ENCODE results near the gene NRM. TPM values are rescaled to one million over a fixed set of nuclear protein-coding genes. Genes with fewer than 3 reads are reported as not detected.

NRM gene
- total RNA-seq, 4 donors from 2014 or later, result 2.7 to 13.8 (median 2.7) TPM; not detected in 1

GRCh38 chr6:30711758-30712380, 21.1 kb upstream of the NRM start:
- H3K4me1 ChIP-seq, result peaks cover 4 to 9% (median 7%) of the 10 kb centered on the region in 4 donors
- no peaks in the 10 kb centered on the region for H3K9me3 ChIP-seq
- no peak overlapping the region for H3K27ac ChIP-seq
- no peak for DNase-seq
- intact Hi-C loops (cut with DNase I; ENCODE audit: low total_unique reads), result no loop called here
- 92% methylated on average over 1 of the region's 1 CpG; no CpG with 5 or more reads in 1 of the 2 donors for WGBS, 2 donors (ENCODE audit: low coverage in 1 of 2)
- in situ Hi-C loops (cut with MboI; ENCODE audit: low pct_ligation_motif_present in 1 of 4, low pct_unique_long_range_greater_than_20kb in 1 of 4, low sequenced_read_pairs in 3 of 4), result no loop called here
- TF ChIP-seq, protein P1, sequence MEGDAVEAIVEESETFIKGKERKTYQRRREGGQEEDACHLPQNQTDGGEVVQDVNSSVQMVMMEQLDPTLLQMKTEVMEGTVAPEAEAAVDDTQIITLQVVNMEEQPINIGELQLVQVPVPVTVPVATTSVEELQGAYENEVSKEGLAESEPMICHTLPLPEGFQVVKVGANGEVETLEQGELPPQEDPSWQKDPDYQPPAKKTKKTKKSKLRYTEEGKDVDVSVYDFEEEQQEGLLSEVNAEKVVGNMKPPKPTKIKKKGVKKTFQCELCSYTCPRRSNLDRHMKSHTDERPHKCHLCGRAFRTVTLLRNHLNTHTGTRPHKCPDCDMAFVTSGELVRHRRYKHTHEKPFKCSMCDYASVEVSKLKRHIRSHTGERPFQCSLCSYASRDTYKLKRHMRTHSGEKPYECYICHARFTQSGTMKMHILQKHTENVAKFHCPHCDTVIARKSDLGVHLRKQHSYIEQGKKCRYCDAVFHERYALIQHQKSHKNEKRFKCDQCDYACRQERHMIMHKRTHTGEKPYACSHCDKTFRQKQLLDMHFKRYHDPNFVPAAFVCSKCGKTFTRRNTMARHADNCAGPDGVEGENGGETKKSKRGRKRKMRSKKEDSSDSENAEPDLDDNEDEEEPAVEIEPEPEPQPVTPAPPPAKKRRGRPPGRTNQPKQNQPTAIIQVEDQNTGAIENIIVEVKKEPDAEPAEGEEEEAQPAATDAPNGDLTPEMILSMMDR (IDR thresholded peaks at IDR 0.05), result no peak
- TF ChIP-seq POLR2AphosphoS5 (IDR thresholded peaks at IDR 0.05) (no peak), EP300 (IDR thresholded peaks at IDR 0.05; ENCODE audit: low read depth) (no peak), POLR2A (IDR thresholded peaks at IDR 0.05) (no peak)
- peaks cover 0 to 18% (median 4%) of the 10 kb centered on the region in 4 donors for H3K36me3 ChIP-seq
- H3K27me3 ChIP-seq, result no peaks in the 10 kb centered on the region
- H3K4me3 ChIP-seq, result no peak overlapping the region

DNA sequence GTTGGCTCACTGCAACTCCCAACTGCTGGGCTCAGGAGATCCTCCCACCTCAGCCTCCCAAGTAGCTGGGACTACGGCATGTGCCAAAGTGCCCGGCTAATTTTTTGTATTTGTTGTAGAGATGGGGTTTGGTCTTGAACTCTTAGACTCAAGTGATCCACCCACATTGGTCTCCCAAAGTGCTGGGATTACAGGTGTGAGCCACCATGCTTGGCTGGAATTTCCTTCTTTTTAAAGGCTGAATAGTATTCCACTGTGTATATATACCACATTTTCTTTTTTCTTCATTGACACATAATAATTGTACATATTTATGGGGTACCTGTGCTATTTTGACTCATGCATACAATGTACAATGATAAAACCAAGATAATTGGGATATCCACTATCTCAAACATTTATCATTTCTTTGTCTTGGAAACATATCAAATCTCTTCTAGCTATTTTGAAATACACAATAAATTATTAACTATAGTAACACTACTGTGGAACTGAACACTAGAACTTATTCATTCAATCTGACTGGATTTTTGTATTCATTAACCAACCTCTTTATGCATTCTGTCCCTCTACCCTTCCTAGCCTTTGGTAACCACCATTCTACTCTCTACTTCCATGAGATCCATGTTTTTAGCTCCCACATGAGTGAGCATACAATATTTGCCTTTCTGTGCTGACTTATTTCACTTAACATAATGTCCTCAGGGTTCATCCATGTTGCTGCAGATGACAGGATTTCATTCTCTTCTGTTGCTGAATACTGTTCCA, 18.5 kb upstream of the NRM start:
- Histone ChIP-seq H3K4me1 (no peaks in the 10 kb centered on the region), H3K27me3 (no peaks in the 10 kb centered on the region), H3K36me3 (peaks cover 0 to 14% (median 4%) of the 10 kb centered on the region in 4 donors), H3K9me3 (no peaks in the 10 kb centered on the region), H3K4me3 (no peak overlapping the region), H3K27ac (no peak overlapping the region)
- TF ChIP-seq, protein P1 (IDR thresholded peaks at IDR 0.05), result no peak
- TF ChIP-seq POLR2AphosphoS5 (IDR thresholded peaks at IDR 0.05) (no peak), POLR2A (IDR thresholded peaks at IDR 0.05) (no peak), EP300 (IDR thresholded peaks at IDR 0.05; ENCODE audit: low read depth) (no peak)
- no peak for DNase-seq
- intact Hi-C loops (cut with DNase I; ENCODE audit: low total_unique reads) (no loop called here), in situ Hi-C loops (cut with MboI; ENCODE audit: low pct_ligation_motif_present in 1 of 4, low pct_unique_long_range_greater_than_20kb in 1 of 4, low sequenced_read_pairs in 3 of 4) (no loop called here)
- WGBS, 2 donors (ENCODE audit: low coverage in 1 of 2), result 80 to 88% methylated on average over 1 to 2 of the region's 2 CpGs

DNA sequence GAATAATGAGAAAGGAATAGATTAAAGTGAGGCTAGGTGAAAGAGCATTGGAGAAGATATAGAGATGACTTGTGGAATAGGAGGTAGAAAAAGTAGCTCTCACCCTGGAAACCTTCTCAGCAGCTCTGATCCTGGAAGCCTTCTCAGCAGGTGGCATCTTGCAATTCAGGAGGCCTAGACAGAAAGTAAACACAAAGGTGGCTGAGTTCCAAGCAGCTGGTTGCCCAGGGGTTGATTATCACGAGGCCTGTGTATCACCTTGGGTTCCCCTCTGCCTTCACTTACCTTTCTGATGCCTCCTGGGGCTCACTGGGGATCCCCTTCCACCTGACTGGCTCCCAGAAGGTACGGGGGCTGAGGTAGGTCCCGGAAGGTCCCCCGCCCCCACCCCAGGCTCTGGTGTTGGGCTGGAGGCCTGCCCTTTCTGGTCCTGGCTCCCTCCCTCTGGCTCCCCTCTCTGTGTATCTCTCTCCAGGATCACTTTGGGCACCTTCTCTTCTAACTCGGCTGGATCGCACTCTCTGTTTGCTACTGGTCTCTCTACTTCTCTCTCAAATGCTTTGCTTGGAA, 16.6 kb upstream of the NRM start:
- Histone ChIP-seq H3K4me1 (no peaks in the 10 kb centered on the region), H3K36me3 (peaks cover 0 to 6% (median 1%) of the 10 kb centered on the region in 4 donors), H3K27ac (no peak overlapping the region), H3K27me3 (no peaks in the 10 kb centered on the region), H3K4me3 (no peak overlapping the region), H3K9me3 (no peaks in the 10 kb centered on the region)
- TF ChIP-seq, protein P1 (IDR thresholded peaks at IDR 0.05), result no peak
- no peak for TF ChIP-seq EP300 (IDR thresholded peaks at IDR 0.05; ENCODE audit: low read depth)
- TF ChIP-seq POLR2A (IDR thresholded peaks at IDR 0.05), result no peak
- no peak for TF ChIP-seq POLR2AphosphoS5 (IDR thresholded peaks at IDR 0.05)
- no peak for DNase-seq
- intact Hi-C loops (cut with DNase I; ENCODE audit: low total_unique reads), result no loop called here
- WGBS, 2 donors (ENCODE audit: low coverage in 1 of 2), result 67 to 68% methylated on average over 6 of the region's 6 CpGs
- in situ Hi-C loops (cut with MboI; ENCODE audit: low pct_ligation_motif_present in 1 of 4, low pct_unique_long_range_greater_than_20kb in 1 of 4, low sequenced_read_pairs in 3 of 4), result no loop called here

GRCh38 chr6:30705620-30706019, 14.8 kb upstream of the NRM start:
- DNase-seq, result no peak
- Histone ChIP-seq H3K27me3 (no peaks in the 10 kb centered on the region), H3K27ac (no peak overlapping the region), H3K4me1 (no peaks in the 10 kb centered on the region), H3K9me3 (no peaks in the 10 kb centered on the region), H3K36me3 (no peaks in the 10 kb centered on the region), H3K4me3 (no peak overlapping the region)
- 95 to 100% methylated on average over 2 to 4 of the region's 4 CpGs for WGBS, 2 donors (ENCODE audit: low coverage in 1 of 2)
- TF ChIP-seq POLR2AphosphoS5 (IDR thresholded peaks at IDR 0.05), result no peak
- no peak for TF ChIP-seq EP300 (IDR thresholded peaks at IDR 0.05; ENCODE audit: low read depth)
- no peak for TF ChIP-seq POLR2A (IDR thresholded peaks at IDR 0.05)
- TF ChIP-seq, protein P1 (IDR thresholded peaks at IDR 0.05), result no peak
- in situ Hi-C loops (cut with MboI; ENCODE audit: low pct_ligation_motif_present in 1 of 4, low pct_unique_long_range_greater_than_20kb in 1 of 4, low sequenced_read_pairs in 3 of 4) (no loop called here), intact Hi-C loops (cut with DNase I; ENCODE audit: low total_unique reads) (no loop called here)

All from transverse colon (tissue), 4 donors.